G401 (cell line): Measurements from ENCODE around the gene TOE1. TPM values are rescaled to one million over a fixed set of nuclear protein-coding genes. Genes with fewer than 3 reads are reported as not detected.

Source experiments
- DNase-seq: peaks from one replicate; pipeline ENCODE4 v3.0.0-alpha.2; 2015; ENCODE audit warnings: low spot score
- in situ Hi-C: cut with HindIII; loops from 2 replicates; pipeline ENCODE4 v1.10.0; 2016; ENCODE audit warnings: low sequenced_read_pairs, mixed read lengths
- total RNA-seq: library from RNA; depleted of rRNA; stranded (reverse); fragments of >200 nt; shearing (Covaris generic); gene quantifications from 2 replicates; pipeline ENCODE4 v1.2.3, GENCODE V29; 2014

The TOE1 gene
- total RNA-seq, 1 experiment from 2014 or later: 25.0 TPM

DNA sequence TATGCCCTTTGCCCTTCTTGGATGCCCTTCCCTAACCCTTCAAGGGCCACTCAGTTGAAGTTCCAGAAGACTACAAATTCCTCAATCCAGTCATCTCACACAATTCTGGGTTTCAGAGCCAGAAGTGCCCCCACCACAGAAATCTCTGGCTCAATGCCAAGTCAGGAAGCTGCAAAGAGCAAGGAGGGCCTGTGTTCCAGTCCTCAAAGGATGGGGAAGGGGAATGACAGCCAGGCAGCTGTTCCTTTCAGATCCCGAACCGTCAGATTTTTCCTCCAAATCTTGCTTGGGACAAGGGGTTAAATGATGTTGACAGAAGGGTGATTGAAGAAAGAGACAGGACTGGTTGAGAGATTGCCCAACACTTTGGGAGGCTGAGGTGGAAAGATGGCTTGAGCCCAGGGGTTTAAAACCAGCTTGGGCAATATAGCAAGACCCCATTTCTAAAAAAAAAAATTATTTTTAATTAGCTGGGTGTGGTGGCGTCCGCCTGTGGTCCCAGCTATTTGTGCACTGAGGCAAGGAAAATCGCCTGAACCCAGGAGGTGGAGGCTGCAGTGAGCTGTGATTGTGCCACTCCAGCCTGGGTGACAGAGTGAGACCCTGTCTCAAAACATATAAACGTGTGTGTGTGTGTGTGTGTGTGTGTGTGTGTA lies 14.0 kb upstream of the TOE1 start:
- in situ Hi-C loops: no loop called here
- DNase-seq: peak; percentile 25

DNA sequence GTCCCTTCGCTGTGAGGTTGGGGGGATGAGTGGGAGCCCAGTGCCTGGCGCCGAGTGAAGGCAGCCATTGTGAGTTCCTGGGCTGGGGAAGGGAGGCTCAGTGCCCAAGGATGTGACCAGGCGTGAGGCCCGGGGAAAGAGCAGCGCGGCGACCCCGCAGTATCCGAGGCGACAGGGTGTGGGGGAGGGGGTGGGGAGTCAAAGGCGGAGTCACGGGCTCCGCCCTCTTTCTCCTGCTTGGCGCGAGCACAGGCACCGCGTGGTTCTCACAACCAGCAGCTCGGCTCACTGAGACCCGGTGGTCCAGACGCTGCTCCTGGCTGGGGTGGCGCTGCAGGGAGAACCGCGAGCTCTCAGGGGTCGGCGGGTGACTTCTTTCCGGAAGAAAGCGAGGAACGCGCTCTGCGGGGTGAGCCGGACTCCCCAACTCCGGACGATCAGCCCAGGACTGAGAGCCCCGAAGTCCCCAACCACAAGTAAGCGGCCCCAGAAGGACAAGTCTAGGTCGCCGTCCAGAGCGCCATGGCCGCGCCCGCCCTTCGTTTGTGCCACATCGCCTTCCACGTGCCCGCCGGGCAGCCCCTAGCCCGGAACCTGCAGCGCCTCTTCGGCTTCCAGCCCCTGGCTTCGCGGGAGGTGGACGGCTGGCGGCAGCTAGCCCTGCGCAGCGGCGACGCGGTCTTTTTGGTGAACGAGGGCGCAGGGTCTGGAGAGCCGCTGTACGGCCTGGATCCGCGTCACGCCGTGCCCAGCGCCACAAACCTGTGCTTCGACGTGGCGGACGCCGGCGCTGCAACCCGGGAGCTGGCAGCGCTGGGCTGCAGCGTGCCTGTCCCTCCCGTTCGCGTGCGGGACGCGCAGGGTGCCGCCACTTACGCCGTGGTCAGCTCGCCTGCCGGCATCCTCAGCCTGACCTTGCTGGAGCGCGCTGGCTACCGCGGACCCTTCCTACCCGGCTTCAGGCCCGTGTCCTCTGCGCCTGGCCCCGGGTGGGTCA lies 13.0 kb upstream of the TOE1 start, which contains the start of gene HPDL:
TSS of gene HPDL (plus strand) at position 269 of the 997 bp plus-strand sequence. CDS start at position 523, 254 bp downstream.
- DNase-seq: peak; percentile 69
- in situ Hi-C loops: no loop called here

DNA sequence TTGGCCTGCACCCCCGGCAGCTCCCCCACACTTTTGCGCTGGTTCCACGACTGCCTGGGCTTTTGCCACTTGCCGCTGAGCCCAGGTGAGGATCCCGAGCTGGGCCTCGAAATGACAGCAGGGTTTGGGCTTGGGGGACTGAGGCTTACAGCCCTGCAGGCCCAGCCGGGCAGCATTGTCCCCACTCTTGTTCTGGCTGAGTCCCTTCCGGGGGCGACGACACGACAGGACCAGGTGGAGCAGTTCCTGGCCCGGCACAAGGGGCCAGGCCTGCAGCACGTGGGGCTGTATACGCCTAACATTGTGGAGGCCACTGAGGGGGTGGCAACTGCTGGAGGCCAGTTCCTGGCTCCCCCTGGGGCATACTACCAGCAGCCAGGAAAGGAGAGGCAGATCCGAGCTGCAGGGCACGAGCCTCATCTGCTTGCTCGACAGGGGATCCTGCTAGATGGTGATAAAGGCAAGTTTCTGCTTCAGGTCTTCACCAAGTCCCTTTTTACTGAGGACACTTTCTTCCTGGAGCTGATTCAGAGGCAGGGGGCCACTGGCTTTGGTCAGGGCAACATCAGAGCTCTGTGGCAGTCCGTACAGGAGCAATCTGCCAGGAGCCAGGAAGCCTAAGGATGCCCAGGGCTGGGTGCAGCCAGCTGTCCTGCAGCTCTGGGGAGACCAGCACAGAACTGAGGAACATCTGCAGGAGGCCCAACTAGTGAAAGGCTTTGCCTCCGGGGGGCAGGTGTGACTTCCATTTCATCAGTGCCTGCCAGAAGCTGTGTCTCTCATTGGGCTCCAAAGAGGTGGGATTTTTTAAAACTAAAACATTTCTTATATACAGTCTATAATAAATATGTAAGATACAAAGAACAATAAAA lies 12.1 kb upstream of the TOE1 start:
- in situ Hi-C loops: no loop called here
- DNase-seq: peak; percentile 36

DNA sequence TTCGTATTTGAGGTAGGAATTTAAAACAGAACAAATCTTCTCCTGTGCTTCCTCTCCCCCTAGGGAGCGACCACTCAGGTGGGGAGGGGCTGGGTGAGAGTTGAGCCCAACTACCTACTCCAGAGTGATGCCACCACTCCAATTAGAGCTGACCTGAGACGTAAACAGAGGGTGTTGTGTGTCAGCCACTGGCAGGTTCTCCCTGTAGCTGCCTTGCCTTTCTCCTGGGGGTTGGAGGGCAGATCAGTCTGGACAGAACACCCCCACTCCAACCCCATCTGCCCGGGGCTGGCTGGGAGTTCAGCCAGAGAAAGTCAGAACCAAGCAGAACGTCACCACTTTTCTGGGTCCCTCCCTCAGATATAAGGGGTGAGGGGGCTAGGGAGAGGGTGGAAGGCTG lies 11.3 kb upstream of the TOE1 start:
- in situ Hi-C loops: no loop called here
- DNase-seq: no peak

GRCh38 chr1:45329445-45329844 lies 10.5 kb upstream of the TOE1 start:
- in situ Hi-C loops: no loop called here
- no peak for DNase-seq

GRCh38 chr1:45331436-45332345 lies 8.3 kb upstream of the TOE1 start:
- in situ Hi-C loops: no loop called here
- no peak for DNase-seq

DNA sequence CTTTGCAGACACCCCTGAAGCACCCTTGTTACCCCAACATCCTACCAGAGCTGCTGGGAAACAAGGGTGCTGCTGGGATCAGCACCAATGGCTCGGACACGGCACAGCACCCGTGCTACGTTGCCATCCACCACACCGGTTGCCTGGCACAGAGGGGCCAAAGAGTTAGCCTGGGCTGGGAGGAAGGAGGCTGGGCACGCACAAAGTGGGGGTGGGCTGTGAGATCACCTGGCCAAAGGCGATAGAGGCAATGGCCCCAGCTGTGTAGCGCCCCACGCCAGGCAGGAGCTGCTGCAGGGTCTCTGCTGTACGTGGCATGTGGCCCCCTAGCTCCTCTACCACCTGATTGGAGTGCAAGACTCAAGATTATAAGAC lies 7.6 kb upstream of the TOE1 start:
- in situ Hi-C loops: no loop called here
- no peak for DNase-seq

- DNase-seq: peak; percentile 93
- in situ Hi-C loops: no loop called here
Observed at GRCh38 chr1:45334308-45335245, 5.4 kb upstream of the TOE1 start.

GRCh38 chr1:45335855-45336324 lies 4.1 kb upstream of the TOE1 start:
- DNase-seq: no peak
- in situ Hi-C loops: no loop called here

GRCh38 chr1:45337630-45338325 lies 2.2 kb upstream of the TOE1 start:
- DNase-seq: no peak
- in situ Hi-C loops: no loop called here

DNA sequence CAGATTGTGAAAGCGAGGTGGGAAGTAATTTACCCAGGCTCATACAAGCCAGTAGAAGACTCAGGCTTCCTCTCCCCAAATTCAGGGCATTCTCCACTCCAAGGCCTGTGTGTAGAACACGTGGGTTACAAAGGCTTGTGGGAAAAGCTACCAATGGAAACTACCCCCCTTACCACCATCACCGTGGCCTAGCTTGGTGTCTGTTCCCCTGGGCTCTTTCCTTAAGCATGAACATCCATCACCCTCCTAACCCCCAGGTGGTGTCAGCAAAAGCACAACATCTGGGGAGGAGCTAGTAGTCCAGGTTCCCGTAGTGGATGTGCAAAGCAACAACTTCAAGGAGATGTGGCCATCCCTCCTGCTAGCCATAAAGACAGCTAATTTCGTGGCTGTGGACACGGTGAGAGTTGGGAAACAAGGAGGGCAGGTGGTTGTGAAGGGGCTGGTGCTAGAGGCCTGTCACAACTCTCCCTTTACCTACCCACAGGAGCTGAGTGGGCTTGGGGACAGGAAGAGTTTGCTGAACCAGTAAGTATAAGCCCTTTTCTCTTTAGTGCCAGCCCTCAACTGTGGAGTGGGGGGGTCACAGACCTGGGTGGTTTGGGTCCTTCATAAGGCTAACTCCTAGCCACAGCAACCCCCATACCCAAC lies 971 bp downstream of the TOE1 start:
- in situ Hi-C loops: no loop called here
- DNase-seq: peak; percentile 23

DNA sequence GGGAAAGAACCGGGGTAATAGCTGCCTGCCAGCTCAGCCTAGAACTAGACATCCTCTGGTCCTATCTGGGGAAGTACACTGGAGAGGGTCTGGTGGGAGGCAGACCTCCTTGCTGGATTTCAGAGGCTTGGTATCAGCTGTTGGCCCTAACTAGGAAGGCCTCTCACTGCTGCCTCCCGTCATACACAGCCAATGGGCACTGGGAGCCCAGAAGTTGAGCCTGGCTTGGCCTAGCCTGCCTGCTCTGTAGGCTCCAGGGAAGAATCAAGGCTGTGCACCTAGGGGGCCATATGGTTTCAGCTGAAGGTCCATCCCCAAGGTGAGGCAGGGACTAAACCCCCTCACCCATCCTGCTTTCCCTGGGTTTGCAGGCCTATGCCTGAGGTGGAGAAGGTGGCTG lies 4.5 kb downstream of the TOE1 start:
- in situ Hi-C loops: no loop called here
- DNase-seq: no peak

DNA sequence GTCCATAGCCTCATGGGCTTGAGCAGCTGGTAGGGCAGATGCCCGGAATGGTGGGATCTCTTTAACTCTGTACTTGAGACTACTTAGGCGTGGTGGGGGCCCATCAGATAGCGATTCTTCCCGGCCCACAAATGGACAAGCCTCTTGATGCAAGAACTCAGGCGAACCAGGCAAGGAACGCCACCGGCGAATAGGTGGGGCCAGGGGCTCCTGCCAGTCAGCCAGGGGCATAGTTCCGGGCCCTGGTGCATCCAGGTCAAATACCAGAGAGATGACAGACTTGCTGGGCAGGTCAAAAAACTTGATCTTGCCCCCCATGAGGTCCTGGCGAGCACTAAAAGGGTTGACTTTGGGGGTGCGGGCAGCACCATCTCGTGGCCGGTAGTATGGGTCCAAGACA lies 5.0 kb downstream of the TOE1 start:
- DNase-seq: no peak
- in situ Hi-C loops: no loop called here

- DNase-seq: no peak
- in situ Hi-C loops: no loop called here
Observed at GRCh38 chr1:45346473-45346872, 6.5 kb downstream of the TOE1 start.

DNA sequence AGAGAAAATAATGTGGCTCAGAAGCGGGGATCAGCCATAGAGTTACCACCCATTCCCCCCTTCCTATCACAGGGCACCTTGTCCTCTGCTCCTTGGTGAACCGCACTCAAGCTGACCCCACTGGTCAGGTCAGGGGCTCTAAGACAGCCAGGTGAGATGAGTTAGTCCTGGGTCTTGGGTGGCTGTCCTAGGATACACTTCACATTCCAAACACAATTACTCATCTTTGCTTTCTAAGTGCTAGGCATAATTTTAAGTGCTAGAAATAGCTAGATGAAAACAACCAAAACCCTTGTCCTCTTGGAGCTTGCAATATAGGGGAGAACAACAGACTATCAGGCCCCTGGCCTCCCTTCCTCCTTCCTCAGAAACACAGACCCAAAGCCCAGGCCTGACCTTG lies 8.1 kb downstream of the TOE1 start:
- in situ Hi-C loops: no loop called here
- DNase-seq: no peak

- in situ Hi-C loops: no loop called here
- no peak for DNase-seq
Observed at GRCh38 chr1:45348609-45348965, 8.6 kb downstream of the TOE1 start.
